Measurements from ENCODE around the gene RHOF.
"Not testable (repeated sequence)": the region's sequence is repeated elsewhere in the genome, so short reads cannot be mapped to it uniquely, and the experiment has no call there.

DNA sequence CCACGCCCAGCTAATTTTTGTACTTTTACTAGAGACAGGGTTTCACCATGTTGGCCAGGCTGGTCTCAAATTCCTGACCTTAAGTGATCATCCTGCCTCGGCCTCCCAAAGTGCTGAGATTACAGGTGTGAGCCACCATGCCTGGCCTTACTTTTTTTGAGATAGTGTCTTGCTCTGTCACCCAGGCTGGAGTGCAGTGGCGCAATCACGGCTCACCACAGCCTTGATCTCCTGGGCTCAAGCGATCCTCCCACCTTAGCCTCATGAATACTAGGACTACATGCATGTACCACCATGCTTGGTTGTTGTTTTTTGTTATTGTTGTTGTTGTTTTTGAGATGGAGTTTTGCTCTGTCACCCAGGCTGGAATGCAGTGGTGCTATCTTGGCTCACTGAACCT is 47.9 kb downstream of the RHOF start:
- not testable (repeated sequence) for TF ChIP-seq CTCF (IDR thresholded peaks at IDR 0.05; ENCODE audit: insufficient read depth, low read length, poor library complexity, severe bottlenecking); EZH2phosphoT487 (conservative IDR thresholded peaks at IDR 0.05; ENCODE audit: low read length)
